Panc1 (cell line): Measurements from ENCODE around the gene RIOX2.

Source experiments
- CTCF ChIP-seq: fragments of 450-650 bp; IDR thresholded peaks from 2 replicates; pipeline ENCODE4 v1.5.1; 2017; ENCODE audit warnings: mild to moderate bottlenecking
- SIN3A ChIP-seq: IDR thresholded peaks from 2 replicates; pipeline ENCODE4 v1.6.1; 2012; ENCODE audit warnings: low read depth, mild to moderate bottlenecking, low read length, moderate library complexity, borderline replicate concordance; ENCODE audit not compliant: insufficient read depth

- TF ChIP-seq CTCF (no peak), SIN3A (no peak)
Observed at GRCh38 chr3:97917813-97918536, 54.3 kb downstream of the RIOX2 start.
